ENCODE results near the gene EPHA6. TPM values are rescaled to one million over a fixed set of nuclear protein-coding genes. Genes with fewer than 3 reads are reported as not detected.

Gene EPHA6
- total RNA-seq, 1 experiment from 2014 or later: 0.61 TPM

DNA sequence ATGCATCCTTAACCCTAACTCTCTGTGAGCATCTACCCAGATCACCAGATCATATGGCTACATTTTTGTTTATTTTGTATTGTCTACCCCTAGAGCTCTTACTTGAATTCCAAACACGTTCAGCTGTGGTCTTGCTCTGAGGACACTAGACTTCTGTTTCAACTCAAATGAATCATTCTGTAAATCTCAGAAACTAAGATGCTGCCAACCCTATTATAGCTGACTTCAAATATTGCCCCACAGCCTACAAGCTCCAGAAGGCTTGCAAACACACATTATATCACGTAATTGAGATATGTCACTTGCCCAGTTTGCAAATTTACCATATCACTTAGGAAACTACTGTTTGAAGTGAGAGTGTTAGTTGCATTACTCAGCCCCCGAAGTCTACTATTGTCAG is 524.0 kb downstream of the EPHA6 start:
- Histone ChIP-seq H3K27ac (ENCODE audit: insufficient read length, low read depth, low read length) (no peak overlapping the region), H3K9ac (ENCODE audit: extremely low read depth, insufficient read length, low read length) (no peak overlapping the region), H3K79me1 (ENCODE audit: insufficient read depth, low read depth, low read length, poor library complexity, severe bottlenecking) (no peaks in the 10 kb centered on the region), H4K5ac (ENCODE audit: insufficient read length, low read depth, low read length) (no peak overlapping the region), H3K4me2 (ENCODE audit: insufficient read depth, insufficient read length, low read length) (no peak overlapping the region), H3K23ac (ENCODE audit: insufficient read length, low read depth, low read length) (no peak overlapping the region), H3K4ac (ENCODE audit: low read depth, low read length) (no peak overlapping the region), H3K9me3 (ENCODE audit: control insufficient read depth, low read depth, low read length) (no peaks in the 10 kb centered on the region), H3K4me1 (ENCODE audit: insufficient read depth, low read length) (no peaks in the 10 kb centered on the region), H2AFZ (ENCODE audit: low read length) (no peak overlapping the region), H2BK5ac (ENCODE audit: insufficient read length, low read length) (no peak overlapping the region), H2AK5ac (ENCODE audit: insufficient read length, low read length) (no peak overlapping the region), H3T11ph (ENCODE audit: low read length) (no peak overlapping the region), H4K91ac (ENCODE audit: insufficient read length, low read depth, low read length) (no peak overlapping the region), H2BK120ac (ENCODE audit: low read depth, low read length, poor library complexity, severe bottlenecking) (no peak overlapping the region), H2BK12ac (ENCODE audit: insufficient read length, low read depth, low read length) (no peak overlapping the region), H4K8ac (replicated peaks; ENCODE audit: insufficient read length, low read depth, low read length) (no peak overlapping the region), H4K20me1 (ENCODE audit: control insufficient read depth, insufficient read depth, insufficient read length) (no peaks in the 10 kb centered on the region), H3K23me2 (ENCODE audit: insufficient read length, low read depth, low read length, poor library complexity, severe bottlenecking) (no peaks in the 10 kb centered on the region), H2BK15ac (ENCODE audit: low read depth, low read length) (no peak overlapping the region), H3K27me3 (ENCODE audit: insufficient read depth, low read length) (no peaks in the 10 kb centered on the region), H3K56ac (ENCODE audit: insufficient read length, low read depth, low read length) (no peak overlapping the region), H3K14ac (ENCODE audit: insufficient read depth, low read length) (no peak overlapping the region), H2BK20ac (ENCODE audit: low read depth, low read length, poor library complexity, severe bottlenecking) (no peak overlapping the region), H3K79me2 (ENCODE audit: insufficient read depth, low read length) (no peaks in the 10 kb centered on the region), H3K18ac (ENCODE audit: insufficient read length, low read depth, low read length) (no peak overlapping the region)
- no peaks in the 10 kb centered on the region for H3K36me3 Mint-ChIP-seq (ENCODE audit: insufficient read depth in 1 of 3, low read depth in 3 of 3)
- H3K27me3 Mint-ChIP-seq (ENCODE audit: low read depth): no peaks in the 10 kb centered on the region
- peaks cover 2 to 6% of the 10 kb centered on the region in 2 experiments; a peak in 2 of 4 replicates for H3K4me1 Mint-ChIP-seq
- DNase-seq: no peak
- H3K27ac Mint-ChIP-seq: no peak overlapping the region
- TF ChIP-seq, protein P1, sequence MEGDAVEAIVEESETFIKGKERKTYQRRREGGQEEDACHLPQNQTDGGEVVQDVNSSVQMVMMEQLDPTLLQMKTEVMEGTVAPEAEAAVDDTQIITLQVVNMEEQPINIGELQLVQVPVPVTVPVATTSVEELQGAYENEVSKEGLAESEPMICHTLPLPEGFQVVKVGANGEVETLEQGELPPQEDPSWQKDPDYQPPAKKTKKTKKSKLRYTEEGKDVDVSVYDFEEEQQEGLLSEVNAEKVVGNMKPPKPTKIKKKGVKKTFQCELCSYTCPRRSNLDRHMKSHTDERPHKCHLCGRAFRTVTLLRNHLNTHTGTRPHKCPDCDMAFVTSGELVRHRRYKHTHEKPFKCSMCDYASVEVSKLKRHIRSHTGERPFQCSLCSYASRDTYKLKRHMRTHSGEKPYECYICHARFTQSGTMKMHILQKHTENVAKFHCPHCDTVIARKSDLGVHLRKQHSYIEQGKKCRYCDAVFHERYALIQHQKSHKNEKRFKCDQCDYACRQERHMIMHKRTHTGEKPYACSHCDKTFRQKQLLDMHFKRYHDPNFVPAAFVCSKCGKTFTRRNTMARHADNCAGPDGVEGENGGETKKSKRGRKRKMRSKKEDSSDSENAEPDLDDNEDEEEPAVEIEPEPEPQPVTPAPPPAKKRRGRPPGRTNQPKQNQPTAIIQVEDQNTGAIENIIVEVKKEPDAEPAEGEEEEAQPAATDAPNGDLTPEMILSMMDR (conservative IDR thresholded peaks at IDR 0.05): no peak
- no peak overlapping the region for H3K4me3 Mint-ChIP-seq
- WGBS (ENCODE audit: extremely low coverage, insufficient read length, low lambda C conversion rate): no CpG with 5 or more reads among the region's 3 CpGs
- peaks cover 3 to 6% of the 10 kb centered on the region in 2 experiments; a peak in 2 of 5 replicates for H3K9me3 Mint-ChIP-seq
